ENCODE results near the gene LDAH.
"Not testable (repeated sequence)": the region's sequence is repeated elsewhere in the genome, so short reads cannot be mapped to it uniquely, and the experiment has no call there.

Gene LDAH

GRCh38 chr2:20722592-20723240, 100.2 kb downstream of the LDAH start:
- no peak for DNase-seq (ENCODE audit: low spot score)

GRCh38 chr2:20717641-20718040, 105.3 kb downstream of the LDAH start:
- DNase-seq (ENCODE audit: low spot score) = no peak

DNA sequence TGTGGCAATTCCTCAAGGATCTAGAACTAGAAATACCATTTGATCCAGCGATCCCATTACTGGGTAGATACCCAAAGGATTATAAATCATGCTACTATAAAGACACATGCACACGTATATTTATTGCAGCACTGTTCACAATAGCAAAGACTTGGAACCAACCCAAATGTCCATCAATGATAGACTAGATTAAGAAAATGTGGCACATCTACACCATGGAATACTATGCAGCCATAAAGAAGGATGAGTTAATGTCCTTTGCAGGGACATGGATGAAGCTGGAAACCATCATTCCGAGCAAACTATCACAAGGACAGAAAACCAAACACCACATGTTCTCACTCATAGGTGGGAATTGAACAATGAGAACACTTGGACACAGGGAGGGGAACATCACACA, 106.7 kb downstream of the LDAH start:
- not testable (repeated sequence) for DNase-seq (ENCODE audit: low spot score)

DNA sequence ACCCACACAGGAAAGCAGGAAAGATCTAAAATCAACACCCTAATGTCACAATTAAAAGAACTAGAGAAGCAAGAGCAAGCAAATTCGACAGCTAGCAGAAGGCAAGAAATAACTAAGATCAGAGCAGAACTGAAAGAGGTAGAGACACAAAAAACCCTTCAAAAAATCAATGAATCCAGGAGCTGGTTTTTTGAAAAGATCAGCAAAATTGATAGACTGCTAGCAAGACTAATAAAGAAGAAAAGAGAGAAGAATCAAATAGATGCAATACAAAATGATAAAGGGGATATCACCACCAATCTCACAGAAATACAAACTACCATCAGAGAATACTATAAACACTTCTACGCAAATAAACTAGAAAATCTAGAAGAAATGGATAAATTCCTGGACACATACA, 108.5 kb downstream of the LDAH start:
- DNase-seq (ENCODE audit: low spot score) = not testable (repeated sequence)

DNA sequence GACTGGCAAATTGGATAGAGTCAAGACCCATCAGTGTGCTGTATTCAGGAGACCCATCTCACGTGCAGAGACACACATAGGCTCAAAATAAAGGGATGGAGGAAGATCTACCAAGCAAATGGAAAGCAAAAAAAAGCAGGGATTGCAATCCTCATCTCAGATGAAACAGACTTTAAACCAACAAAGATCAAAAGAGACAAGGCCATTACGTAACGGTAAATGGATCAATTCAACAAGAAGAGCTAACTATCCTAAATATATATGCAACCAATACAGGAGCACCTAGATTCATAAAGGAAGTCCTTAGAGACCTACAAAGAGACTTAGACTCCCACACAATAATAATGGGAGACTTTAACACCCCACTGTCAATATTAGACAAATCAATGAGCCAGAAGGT, 109.3 kb downstream of the LDAH start:
- not testable (repeated sequence) for DNase-seq (ENCODE audit: low spot score)

GRCh38 chr2:20711641-20712040, 111.3 kb downstream of the LDAH start:
- DNase-seq (ENCODE audit: low spot score) = not testable (repeated sequence)

DNA sequence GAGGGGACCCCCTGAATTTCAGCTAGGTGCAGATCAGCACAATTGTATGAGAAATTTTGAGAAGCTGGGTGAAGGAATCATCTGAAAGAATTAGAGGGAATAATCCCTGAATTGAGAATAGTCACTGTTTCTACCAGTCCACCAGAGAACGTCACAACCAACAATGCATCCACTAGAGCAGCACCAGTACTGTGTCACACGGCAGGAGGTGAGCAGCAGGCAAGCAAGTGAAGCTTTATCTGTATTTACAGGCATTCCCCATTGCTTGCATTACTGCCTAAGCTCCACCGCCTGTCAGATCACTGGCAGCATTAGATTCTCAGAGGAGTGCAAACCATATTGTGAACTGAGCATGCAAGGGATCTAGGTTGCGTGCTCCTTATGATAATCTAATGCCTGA, 115.3 kb downstream of the LDAH start:
- no peak for DNase-seq (ENCODE audit: low spot score)

- DNase-seq (ENCODE audit: low spot score) = no peak
These were observed 116.1 kb downstream of the LDAH start for GRCh38 chr2:20706786-20707185.

DNA sequence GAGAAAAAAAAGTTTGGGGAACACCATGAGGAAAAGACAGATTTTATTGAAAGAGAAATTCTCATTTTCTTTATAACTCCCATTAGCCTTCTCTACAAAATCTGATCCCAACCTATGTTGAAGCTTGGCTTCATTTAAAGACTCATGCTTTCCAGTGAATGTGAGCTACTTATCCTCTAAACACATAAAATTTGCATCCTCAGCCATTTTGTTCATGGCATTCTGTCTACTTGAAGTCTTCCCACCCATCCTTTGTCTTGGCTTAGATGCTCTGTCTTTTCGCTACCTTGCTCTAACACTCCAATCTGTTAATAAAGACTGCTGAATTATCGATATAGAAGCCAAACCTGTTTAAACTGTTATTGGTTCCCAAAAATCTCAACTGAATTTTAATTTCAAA, 116.7 kb downstream of the LDAH start:
- no peak for DNase-seq (ENCODE audit: low spot score)

DNA sequence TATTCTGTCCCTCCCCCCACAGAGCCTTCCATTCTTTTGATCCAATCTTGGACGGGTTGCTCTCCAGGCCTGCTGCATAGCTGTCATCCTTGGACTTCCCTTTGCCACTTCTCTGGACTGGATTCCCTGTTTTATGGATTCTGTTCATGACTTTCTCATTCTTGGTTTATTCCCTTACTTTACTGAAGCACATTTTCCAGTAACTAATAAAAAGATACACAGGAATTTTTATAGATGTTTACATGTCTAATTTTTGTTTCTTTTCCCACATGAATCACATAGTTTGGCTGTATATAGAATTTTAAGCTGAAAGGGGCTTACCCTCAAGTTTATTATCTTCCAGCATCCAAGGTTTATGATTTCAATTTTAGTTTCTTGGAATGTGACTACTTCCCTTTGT, 118.0 kb downstream of the LDAH start:
- DNase-seq (ENCODE audit: low spot score) = no peak

DNA sequence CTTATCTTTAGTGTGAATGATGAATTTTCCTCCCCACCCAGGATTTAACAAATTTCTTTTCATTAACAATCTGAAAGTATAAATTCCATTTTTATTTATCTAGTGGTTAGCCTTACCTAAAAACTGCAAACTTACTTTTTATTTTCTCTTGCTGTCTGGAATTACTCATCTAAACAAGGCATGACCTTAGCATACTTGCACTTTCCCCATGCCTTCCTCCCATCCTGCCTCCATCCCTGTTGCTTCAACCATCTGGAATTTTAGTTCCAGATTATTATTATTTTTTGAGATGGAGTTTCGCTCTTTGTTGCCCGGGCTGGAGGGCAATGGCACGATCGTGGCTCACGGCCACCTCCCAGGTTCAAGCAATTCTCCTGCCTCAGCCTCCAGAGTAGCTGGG, 120.3 kb downstream of the LDAH start:
- DNase-seq (ENCODE audit: low spot score) = no peak

DNA sequence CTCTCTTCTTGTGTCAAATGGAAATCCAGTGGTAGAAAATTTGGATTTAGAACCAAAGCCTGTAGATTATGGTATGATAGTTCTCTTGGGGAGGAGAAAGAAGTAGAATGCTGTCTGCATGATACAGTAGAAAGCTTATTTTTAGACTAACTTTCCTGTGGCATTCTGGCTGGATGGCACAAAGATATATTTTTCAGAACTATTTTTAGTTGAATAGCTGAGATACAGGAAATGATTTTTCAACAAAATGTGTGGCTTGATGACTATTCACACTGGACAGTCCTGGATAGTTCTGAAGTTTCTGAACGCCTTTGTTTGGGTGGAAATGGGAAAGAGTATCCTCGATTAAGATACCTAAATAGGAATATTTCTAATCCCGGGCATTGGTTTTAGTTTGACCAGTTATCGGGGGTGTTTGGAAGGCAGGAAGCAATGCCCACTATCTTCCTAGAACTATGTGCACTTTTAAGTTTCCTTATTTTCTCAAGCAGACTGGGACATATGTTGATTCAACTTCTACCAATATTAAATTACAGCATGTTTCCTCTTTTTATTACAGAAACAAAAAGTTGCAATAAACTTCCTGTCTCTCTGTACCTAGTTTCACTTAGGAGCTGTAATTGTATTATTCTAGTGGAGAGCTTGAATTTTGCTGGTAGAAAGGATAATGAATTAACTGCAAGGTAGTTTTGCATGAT, 123.8 kb downstream of the LDAH start:
- DNase-seq (ENCODE audit: low spot score) = no peak

DNA sequence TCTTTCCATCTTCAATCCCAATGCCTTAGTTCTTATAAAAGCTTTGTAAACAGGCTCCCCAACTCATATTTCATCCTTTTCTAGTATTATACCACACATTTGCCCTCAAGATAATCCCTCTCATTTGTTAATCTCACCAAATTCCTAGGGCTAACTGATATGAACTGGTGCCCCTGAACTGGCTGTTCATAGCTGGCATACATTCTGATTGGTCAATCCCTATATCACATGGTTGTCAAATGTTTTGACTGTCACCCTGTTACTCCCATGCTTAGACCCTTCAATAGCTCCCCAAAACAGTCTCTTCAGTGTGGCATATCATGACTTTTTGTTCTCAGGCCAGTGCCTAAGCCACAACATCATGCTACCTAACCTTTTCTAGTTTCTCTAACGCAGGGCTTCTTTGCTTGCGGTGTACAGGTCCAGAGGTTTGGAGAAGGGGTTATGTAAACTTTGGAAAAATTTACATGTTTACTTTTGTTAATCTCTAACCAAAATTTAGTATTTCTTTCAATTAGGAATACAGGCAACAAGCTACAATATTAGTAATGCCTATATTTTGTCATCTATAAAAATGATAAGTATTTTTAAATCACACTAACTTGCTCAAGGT, 125.5 kb downstream of the LDAH start:
- DNase-seq (ENCODE audit: low spot score) = no peak

DNA sequence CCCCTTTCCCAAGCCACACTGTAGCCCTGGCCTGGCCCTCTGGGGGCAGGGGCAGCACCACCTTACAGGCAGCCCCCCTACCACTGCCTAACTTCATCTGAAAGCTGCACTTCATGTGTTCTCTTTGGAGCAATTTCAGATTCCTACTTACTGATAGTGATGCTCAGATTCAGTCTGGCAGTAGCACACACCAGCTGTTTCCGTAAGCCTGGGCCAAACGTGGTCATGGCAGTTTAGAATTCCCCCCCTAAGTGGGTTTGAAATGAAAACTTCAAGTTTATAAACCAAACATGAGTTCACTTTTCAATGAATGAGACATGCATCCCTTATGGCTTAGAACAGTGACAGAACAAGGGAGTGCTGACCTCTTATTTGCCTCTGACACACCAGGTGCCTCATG, 126.5 kb downstream of the LDAH start:
- no peak for DNase-seq (ENCODE audit: low spot score)

GRCh38 chr2:20693317-20693716, 129.6 kb downstream of the LDAH start:
- no peak for DNase-seq (ENCODE audit: low spot score)

DNA sequence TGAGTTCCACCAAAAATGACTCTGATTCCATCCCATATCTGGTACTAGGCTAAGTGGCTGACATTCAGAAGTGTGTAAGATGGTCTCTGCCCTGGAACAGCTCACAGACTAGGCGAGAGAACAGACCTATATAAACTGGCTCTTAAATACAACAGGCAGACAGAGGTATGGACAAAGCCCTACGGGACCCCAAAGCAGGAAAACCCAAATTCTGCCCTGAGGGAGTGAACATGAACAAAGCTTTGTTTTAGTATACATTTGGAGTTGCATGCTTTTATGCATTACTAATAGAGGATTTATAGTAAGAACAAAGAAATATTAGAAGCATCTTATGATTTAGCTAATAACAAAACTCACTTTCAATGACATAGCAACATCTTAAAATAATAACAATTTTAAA, 130.8 kb downstream of the LDAH start:
- no peak for DNase-seq (ENCODE audit: low spot score)

DNA sequence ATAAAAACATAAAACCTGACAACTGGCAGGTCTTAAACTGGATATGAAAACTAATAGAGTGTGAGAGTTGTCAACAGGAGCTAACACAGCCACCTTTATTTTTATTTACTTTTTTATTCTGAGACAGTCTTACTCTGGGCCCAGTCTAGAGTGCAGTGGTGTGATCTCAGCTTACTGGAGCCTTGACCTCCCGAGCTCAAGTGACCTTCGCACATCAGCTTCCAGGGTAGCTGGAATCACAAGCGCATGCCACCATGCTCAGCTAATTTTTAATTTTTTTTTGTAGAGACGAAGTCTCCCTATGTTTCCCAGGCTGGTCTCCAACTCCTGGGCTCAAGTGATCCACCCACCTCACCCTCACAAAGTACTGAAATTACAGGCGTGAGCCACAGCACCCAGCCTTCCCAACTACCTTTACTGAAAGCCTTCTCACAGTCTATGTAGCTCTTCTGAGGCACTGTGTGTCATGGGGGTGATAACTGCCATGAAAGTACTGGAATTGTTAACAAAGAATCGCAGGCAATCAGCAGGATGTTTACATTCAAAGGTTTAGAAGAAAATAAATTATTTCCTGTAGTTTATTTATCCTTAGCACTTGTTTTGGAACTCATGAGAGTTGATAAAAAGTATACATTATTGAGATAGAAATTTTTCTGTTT, 131.7 kb downstream of the LDAH start:
- DNase-seq (ENCODE audit: low spot score) = no peak

- no peak for DNase-seq (ENCODE audit: low spot score)
These were observed 133.3 kb downstream of the LDAH start for GRCh38 chr2:20689428-20690264.

- DNase-seq (ENCODE audit: low spot score) = no peak
These were observed 135.6 kb downstream of the LDAH start for GRCh38 chr2:20687260-20687832.

- DNase-seq (ENCODE audit: low spot score) = no peak
These were observed 138.3 kb downstream of the LDAH start for GRCh38 chr2:20684581-20685063.

- DNase-seq (ENCODE audit: low spot score) = peak; percentile 30
These were observed 140.6 kb downstream of the LDAH start for GRCh38 chr2:20682167-20682920.
